Nucleus accumbens (tissue), 56 donors: ENCODE data around the gene SLITRK1.

ENCODE experiments used
- DNase-seq, 56 donors: peaks; one replicate each; lab custom pipeline; 2025; lab: John Stamatoyannopoulos, UW

The SLITRK1 gene, protein sequence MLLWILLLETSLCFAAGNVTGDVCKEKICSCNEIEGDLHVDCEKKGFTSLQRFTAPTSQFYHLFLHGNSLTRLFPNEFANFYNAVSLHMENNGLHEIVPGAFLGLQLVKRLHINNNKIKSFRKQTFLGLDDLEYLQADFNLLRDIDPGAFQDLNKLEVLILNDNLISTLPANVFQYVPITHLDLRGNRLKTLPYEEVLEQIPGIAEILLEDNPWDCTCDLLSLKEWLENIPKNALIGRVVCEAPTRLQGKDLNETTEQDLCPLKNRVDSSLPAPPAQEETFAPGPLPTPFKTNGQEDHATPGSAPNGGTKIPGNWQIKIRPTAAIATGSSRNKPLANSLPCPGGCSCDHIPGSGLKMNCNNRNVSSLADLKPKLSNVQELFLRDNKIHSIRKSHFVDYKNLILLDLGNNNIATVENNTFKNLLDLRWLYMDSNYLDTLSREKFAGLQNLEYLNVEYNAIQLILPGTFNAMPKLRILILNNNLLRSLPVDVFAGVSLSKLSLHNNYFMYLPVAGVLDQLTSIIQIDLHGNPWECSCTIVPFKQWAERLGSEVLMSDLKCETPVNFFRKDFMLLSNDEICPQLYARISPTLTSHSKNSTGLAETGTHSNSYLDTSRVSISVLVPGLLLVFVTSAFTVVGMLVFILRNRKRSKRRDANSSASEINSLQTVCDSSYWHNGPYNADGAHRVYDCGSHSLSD

DNA sequence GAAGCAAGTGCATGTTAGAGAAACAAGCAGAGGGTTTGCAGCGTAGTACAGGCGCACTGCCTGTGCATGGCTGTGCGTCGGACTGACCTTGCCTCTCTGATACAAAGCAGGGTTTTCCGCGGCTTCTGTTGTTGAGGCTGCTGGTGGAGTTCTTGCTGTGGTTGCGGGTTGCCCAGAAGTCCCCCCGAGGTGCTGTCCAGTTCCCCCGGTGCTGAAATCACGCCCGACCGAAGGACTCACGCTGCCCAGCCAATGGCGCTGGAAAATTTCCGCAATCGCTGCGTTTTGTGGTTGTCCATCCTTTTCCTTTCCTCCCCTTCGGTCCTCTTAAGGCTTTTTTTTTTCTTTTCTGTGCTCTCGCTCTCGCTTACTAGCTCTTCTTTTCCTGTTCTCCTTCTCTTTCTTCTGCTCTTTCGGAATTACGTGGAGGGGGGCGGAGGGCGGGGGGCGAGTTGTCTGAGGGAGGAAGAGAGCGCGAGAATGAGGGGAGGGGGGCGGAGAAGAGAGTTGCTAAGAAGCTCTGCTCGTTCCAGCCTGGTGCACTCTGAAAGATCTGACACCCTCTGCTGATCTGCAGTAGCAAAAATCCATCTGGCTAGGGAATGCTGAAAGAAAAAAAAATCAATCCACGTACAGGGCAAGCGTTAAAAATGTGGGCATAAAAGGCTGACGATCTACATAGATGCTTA lies at the start of gene SLITRK1:
Gene SLITRK1 (minus strand): TSS at position 558 of the 689 bp plus-strand sequence. CDS start 967 bp downstream, outside the sequence.
- peak in 53 of 56 donors; percentile 13 to 86 (median 68) for DNase-seq

DNA sequence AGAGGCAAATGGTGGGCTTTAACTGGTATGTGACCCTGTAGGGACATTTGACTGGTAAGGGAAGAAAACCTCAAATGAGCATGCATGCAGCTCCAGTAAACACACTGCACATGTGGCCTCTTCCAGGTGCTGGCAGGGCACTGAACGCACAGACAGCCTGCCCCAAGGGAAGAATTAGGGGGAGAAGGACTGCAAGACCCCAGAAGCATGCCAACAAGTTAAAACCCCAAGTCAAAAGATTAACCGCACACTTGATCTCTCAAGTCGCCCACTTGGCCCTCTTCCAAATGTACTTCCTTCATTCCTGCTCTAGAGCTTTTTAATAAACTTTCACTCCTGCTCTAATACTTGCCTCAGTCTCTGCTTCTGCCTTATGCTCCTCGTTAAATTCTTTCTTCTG lies 46.9 kb upstream of the SLITRK1 start:
- DNase-seq = no peak

DNA sequence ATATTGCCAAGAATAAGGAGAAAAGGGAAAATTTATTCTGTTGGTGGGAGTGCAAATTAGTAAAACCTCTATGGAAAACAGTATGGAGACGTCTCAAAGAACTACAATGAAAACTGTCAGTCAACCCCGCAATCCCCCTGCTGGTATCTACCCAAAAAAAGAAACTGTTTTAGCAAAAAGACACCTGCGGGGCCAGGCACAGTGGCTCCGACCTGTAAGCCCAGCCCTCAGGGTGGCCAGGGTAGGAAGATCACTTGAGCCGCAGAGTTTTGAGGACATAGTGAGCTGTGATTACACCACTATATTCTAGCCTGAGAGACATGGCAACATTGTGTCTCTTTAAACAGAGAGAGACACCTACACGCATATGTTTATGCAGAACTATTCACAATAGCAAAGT lies 37.5 kb upstream of the SLITRK1 start:
- no peak for DNase-seq

DNA sequence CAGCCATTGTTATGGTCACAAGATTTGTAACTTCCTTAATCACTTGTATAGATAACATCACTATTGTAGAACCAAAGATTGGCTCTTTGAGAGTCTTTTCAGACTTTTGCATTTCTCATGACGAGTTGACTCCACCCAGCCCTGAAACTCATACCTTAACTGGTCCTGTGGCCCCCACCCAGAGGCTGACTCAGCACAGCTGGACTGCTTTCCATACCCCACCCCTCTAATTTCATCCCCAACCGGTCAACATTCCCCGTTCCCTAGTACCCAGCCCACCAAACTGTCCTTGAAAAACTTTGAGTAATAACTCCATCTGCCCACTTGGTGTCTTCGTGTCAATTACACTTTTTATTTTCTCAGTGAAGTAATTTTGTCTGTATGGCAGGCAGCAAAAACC lies 32.1 kb upstream of the SLITRK1 start:
- DNase-seq = no peak

DNA sequence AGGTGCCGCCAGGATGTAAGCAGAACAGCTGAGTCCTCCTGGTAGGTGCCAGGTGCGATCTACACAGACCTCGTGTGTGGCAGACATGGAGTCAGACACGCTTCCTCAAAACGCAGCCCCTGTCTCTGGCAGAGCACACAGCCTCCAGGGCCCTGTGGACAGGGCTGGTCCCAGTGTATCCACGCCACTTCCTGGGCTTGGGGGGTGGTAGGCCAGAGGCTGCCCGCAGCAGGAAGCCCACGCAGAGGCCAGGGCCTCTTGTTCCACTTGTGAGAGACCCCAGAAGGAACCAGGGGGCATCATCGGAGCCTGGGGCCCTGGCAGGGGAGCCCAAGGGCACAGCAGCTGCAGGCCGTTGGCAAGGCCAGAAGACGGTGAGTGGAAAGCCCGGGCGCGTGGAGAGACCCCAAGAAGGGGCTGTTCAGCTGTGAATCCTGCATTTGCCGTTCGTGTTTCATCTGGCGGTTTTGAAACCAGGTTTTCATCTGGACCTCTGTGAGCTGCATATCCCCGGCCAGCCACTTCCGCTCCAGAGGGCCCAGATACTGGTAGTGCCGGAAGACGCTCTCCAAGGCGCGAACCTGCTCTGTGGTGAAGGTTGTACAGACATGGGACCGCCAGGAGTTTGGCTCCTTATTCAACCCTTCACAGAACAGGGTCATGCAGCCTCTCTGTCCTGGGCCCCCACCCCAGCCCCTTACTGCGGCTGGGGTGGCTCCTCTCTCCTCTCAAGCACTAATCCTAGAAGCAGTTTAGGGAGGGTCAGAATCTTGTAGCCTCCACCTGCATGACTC lies 25.1 kb upstream of the SLITRK1 start:
- DNase-seq = no peak

DNA sequence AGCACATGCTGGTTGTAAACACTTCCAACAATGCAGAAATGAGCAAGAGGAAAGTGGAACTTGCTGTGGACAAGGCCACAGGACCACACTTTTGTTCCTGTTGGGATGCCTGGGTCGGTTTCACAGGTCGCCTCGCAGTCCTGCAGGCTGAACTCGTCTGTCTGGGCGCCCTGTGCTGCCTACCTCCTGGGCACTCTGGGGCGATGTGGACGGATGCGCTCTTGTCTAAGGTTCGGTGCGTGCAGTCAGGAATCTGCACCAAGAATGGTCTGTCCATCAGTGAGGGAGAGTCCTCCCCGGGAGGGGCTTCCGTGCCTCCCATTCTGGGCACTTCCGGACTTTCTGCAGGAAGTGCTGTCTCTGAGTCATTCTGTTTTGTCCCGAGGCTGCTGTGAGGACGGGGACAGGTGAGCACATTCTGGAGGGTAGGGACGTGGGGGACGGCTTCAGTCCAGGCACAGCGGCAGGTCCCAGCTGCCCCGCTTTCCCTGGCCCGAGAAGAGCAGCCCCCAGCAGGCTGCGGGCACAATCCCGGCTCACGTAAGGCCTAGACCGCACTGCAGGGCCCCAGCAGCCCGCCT lies 24.1 kb upstream of the SLITRK1 start:
- no peak for DNase-seq

DNA sequence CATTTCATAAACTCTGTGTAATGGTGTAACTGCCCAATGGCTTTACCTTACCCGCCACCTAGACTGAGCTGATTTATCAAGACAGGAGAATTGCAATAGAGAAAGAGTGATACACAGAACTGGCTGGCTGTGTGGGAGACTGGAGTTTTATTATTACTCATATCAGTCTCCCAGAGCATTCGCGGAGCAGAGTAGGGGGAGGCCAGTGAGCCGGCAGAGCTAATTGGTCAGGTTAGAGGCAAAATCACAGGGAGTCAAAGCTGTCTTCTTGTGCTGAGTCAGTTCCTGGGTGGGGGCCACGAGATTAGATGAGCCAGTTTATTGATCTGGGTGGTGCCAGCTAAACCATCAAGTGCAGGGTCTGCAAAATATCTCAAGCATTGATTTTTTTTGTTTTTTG lies 23.4 kb upstream of the SLITRK1 start:
- no peak for DNase-seq

DNA sequence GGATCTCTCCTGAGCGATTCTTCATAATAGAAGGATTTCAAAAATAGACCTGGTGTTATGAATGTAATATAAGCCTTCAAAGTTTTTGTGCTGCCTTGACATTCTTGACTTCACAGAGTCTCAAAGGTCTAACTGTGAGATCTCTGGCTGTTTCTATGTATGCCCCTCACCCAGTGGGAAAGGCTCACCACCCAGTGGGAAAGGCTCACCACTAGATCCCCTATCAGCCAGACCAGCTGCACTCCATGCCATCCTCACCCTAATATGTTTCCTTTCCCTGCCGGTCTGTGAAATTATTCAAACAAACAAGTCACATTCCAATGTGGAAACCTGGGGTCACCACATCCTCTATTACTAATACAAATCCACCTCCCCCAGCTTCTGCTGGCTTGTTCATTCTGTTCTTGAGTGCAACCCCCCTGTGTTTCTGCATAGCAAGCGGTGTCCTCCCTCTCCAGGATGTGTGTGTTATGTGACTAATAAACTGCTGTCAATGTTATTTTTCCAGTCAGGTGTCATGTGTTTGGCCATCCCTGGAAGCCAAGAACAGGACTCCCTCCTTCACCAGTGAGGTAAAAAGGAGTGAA lies 13.8 kb upstream of the SLITRK1 start:
- DNase-seq = no peak

DNA sequence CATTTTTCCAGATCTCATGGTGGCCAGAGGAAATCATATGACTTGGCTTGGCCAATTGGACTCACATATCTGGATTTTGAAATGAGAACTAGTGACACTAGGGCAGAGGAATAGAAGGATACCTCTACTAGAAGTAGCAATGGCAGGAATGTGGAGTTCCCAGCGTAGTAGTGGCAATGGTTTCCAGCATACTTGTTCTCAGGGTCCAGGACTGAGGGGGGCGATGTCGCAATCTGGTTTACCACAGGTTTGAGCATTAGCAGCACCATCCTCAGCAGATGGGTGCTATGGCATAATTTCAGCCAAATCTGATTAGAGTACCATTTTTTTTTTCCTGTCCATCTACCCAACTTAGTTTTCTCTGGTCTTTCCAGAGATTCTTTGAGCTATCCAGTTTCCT lies 8.1 kb upstream of the SLITRK1 start:
- no peak for DNase-seq

DNA sequence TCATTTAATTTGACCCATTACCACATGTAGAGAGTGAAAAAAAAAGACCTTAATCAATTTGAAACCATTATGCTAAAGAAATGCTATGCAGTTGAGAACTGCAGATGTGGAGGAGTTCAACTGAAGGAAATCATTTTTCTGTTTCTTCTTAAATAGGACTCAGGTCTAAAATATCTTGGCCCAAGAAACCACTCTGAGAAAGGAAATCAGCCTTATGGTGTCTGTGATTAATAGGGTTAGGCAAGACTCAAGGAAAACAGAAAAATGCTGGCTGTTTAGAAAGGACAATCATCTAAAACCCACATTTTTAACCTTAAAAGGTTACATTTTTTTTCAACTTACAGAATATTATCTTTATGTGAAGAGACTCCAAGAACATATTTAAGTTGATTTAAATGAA lies 1.9 kb upstream of the SLITRK1 start:
- no peak for DNase-seq

DNA sequence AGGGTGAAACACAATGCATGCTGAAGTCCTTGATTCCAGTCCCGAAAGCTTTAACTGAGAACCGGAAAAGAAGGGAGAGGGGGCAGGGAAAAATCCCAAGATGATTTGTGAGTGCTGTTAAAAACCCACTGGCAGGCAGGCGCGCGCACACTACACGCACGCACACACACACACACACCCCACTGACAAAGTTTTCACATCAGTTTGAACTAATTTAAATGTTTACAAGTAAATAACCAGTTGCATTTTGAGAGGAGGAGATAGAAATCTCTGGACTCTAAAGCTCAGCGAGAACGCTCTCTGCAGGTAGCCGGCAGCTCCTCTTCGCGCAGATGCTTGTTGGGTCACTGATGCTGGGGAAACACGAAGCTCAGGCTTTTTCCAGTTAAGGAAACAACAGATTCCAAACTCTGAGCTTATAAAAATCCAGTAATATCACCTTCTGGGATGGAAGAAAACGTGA lies 818 bp upstream of the SLITRK1 start:
- DNase-seq = peak in 17 of 56 donors; percentile 0 to 41 (median 17)

DNA sequence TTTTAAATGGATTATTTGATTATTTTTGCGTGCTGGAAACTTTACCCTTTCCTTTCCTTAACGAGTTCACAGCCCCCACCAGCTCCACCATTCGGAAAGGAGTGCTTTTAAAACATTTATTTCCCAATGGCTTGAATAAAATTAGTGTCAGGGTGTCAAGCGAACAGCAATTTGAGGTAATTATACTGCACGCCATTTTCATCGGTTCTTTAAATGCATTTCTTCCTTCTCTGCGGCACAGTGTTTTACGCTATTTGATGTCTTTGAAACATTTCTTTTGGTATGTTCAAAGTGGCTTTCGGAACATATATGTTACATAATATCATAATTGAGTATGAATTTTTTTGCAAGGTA lies 309 bp upstream of the SLITRK1 start:
- DNase-seq = no peak

DNA sequence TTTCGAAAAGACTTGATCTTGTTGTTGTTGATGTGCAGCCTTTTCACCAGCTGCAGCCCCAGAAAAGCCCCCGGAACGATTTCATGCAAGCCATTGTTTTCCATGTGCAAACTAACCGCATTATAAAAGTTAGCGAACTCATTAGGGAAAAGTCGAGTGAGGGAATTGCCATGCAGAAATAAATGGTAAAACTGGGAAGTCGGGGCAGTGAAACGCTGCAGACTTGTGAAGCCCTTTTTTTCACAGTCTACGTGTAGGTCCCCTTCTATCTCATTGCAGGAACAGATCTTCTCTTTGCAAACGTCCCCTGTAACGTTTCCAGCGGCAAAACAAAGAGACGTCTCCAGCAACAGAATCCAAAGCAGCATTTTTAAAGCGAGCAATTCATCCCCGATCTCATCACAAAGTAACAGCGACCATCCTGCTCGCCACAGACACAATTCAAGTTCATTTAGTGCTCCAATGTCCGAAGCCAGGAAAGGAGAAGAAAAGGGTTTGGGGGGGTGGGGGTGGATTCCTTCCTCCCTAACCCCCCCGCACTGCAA lies 1.1 kb downstream of the SLITRK1 start:
- DNase-seq = peak in 18 of 56 donors; percentile 3 to 63 (median 46)

DNA sequence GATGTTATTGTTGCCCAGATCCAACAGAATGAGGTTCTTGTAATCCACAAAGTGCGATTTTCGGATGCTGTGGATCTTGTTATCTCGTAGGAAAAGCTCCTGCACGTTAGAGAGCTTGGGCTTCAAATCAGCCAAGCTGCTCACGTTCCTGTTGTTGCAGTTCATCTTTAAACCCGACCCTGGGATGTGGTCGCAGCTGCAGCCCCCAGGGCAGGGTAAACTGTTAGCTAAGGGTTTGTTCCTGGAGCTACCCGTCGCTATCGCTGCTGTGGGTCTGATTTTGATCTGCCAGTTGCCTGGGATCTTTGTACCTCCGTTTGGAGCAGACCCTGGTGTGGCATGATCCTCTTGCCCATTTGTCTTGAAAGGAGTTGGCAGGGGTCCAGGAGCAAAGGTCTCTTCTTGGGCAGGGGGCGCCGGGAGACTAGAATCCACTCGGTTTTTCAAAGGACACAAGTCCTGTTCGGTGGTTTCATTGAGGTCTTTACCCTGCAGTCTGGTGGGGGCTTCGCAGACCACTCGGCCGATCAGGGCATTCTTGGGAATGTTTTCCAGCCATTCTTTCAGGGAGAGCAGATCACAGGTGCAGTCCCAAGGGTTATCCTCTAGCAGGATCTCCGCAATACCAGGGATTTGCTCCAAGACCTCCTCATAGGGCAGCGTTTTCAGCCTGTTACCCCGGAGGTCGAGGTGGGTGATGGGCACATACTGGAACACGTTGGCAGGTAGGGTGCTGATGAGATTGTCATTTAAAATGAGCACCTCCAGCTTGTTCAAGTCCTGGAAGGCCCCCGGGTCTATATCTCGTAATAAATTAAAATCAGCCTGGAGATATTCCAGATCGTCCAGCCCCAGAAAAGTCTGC lies 1.8 kb downstream of the SLITRK1 start:
- DNase-seq = peak in 24 of 56 donors; percentile 18 to 67 (median 40)

DNA sequence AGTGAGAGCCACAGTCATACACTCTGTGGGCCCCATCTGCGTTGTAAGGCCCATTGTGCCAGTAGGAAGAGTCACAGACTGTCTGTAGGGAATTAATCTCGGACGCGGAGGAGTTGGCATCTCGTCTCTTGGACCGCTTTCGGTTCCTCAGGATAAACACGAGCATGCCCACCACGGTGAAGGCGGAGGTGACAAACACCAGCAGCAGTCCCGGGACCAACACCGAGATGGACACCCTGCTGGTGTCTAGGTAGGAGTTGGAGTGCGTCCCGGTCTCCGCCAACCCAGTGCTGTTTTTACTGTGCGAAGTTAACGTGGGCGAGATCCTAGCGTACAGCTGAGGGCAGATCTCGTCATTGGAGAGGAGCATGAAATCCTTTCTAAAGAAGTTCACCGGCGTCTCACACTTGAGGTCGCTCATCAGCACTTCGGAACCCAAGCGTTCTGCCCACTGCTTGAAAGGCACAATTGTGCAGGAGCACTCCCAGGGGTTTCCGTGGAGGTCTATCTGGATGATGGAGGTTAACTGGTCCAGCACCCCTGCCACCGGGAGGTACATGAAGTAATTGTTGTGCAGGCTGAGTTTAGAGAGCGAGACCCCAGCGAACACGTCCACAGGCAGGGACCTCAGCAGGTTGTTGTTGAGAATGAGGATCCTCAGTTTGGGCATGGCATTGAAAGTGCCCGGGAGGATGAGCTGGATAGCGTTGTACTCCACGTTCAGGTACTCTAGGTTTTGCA lies 2.7 kb downstream of the SLITRK1 start:
- peak in 46 of 56 donors; percentile 3 to 83 (median 57) for DNase-seq

DNA sequence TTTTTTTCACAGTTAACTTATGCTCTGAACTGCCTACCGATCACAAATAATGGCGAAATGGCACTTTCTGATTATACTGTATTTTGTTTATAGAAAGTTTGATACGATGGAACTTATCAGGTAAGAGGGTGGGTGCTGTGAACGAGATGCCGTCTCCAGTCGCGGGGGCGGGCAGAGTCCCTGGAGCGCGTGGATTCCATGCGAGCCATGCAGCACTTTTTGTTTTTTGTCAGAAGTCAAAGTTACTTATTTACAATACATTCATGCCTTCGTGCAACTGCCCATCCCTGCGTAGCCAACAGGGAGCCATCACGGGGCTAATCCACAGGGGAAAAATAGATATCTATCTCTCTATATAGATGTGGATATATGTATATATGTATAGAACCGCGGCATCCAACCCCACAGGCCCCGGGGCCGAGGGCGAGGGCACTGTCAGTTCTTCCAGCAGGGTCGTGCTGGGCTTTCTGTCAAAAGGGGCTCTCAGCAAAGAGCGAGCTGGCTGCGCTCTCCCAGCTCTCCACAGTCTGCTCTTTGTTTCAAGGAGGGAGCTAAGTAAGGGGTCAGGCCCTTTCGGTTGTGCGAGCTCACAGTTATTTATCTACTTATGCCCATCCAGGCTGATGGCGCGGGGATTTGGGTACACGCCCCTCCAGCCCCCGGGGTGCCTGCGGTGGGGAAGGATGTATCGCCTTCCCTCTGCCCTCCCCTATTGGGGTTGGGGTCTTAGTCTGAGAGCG lies 3.4 kb downstream of the SLITRK1 start:
- peak in 33 of 56 donors; percentile 7 to 83 (median 58) for DNase-seq
